ENCODE data around the gene CHST7.

Gene CHST7

DNA sequence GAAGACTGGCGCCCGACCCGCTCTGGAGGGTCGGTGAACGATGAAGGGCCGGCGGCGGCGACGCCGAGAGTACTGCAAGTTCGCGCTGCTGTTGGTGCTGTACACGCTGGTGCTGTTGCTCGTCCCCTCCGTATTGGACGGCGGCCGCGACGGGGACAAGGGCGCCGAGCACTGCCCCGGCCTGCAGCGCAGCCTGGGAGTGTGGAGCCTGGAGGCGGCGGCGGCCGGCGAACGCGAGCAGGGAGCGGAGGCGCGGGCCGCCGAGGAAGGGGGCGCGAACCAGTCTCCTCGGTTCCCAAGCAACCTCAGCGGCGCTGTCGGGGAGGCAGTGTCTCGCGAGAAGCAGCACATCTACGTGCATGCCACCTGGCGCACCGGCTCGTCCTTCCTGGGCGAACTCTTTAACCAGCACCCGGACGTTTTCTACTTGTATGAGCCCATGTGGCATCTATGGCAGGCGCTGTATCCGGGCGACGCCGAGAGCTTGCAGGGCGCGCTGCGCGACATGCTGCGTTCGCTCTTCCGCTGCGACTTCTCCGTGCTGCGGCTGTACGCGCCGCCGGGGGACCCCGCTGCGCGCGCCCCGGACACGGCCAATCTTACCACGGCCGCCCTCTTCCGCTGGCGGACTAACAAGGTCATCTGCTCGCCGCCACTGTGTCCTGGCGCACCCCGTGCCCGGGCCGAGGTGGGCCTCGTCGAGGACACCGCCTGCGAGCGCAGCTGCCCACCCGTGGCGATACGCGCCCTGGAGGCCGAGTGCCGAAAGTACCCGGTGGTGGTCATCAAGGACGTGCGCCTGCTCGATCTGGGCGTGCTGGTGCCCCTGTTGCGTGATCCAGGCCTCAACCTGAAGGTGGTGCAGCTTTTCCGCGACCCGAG lies 568 bp downstream of the CHST7 start:
- no peak for DNase-seq (ENCODE audit: low read depth)

DNA sequence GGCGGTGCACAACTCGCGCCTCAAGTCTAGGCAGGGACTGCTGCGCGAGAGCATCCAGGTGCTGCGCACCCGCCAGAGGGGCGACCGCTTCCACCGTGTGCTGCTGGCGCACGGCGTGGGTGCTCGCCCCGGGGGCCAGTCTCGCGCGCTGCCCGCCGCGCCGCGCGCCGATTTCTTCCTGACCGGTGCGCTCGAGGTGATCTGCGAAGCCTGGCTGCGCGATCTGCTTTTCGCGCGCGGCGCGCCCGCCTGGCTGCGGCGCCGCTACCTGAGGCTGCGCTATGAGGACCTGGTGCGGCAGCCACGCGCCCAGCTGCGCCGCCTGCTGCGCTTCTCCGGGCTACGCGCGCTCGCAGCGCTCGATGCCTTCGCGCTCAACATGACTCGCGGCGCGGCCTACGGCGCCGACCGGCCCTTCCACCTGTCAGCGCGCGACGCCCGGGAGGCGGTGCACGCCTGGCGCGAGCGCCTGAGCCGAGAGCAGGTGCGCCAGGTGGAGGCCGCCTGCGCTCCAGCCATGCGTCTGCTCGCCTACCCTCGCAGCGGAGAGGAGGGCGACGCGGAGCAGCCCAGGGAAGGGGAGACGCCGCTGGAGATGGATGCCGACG lies 1.3 kb downstream of the CHST7 start:
- no peak for DNase-seq (ENCODE audit: low read depth)

DNA sequence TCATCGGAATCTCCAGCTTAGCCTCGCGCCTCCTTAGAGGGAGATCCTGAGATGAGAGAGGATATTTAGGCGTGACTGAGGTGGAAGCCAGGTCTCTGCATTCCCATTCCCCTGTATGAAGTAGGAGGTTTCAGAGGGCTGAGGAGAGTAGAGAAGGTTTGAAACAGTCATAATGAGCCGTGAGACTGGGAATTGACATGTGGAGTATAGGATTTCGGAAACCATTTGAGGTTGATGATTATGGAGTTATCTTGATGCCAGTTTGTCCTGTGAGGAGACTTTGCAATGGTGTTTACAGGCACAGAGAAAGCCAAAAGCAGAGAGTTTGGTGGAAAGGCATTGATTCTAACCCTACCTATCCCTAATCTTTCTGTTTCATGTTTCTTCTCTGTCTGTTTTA lies 2.0 kb downstream of the CHST7 start:
- no peak for DNase-seq (ENCODE audit: low read depth)

DNA sequence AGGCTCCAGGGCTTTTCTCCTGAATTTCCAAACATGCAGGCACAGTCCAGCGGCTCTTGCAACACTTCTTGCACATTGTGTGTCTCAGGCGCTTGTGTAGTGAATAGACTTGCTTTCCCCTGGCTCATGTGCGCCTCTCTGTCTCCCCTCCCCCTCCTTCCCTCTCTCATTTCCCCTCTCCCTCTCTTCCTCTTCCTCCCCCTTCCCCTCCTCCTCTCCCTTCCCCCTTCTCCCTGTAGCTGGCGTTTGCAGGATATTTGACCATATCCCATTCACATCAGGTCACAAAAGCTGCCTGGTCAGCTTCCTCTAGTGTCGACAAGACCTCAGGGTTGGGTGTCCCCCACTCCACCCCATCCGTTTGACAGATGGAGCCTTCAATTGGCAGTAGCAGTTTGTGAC lies 2.4 kb downstream of the CHST7 start:
- DNase-seq (ENCODE audit: low read depth), result no peak

DNA sequence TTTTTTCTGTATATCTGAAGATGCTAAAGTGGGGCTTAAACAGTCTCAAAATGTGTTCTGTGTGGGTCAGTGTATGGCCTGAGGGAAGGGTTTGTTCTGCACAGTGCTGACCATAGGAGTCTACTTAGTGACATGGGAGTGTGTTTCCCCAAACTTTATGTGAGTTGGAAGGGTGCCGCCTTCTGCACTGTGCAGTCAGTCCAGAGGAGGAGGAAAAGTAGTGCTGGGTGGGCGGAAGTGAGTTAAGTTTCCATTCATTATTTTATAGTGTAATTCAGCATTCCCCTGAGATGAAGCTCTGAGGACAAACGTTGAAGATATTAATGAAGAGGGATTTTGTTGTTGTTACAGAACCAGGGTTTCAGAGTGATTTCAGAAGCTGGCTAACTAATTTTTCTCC lies 2.9 kb downstream of the CHST7 start:
- DNase-seq (ENCODE audit: low read depth), result no peak

DNA sequence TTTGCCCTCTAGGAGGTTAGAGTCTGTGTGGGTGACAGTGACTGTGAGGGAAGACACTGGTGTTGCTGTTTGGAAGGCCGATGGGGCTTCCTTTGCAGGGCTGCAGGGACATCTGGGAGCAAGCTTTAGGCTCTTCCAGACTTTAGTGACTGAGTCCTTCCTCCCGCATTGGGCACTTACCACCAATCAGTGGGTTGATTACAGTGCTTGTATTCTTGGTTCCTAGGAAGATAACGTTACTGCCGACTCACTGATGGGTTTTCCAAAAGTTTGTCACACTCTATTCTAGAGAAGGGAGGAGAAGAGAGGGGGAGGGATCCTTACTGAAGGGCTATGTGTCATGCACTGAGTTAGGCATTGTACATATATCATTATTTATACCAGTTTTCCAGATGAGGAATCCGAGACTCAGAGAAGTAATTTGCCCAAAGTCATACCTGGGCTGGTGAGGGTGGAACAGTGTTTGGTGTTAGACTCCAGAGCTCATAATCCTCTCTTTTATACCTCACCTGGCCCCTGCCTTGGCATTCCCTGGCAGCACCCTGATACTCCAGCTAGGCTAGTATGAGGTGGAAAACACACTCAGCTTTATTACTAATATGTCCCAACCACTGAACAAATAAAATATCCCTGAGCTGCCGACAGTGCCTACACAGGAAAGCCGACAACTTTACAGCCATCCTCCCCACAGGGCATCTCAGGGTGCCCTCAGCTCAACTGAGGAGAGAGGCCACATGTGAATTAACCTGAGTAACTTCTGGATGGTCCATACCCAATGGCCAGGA lies 3.8 kb downstream of the CHST7 start:
- DNase-seq (ENCODE audit: low read depth), result no peak

DNA sequence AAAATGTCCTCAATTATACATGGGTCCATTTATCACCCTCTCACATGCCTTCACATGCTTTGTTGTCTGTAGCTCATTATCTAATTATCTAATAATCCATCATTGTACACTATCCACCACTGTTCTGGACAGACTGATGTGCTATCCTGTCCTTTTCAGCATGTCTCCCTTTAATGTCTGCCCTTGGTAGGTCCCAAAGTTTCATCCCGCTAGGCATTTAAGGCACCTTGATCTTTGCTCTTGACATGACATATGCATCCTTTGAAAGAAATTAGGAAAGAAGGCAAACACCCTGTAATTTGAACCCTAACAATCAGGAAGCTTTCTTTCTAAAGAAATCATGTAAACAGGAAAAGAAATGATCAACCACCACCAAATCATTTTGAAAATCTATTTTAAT lies 5.7 kb downstream of the CHST7 start:
- DNase-seq (ENCODE audit: low read depth), result no peak

DNA sequence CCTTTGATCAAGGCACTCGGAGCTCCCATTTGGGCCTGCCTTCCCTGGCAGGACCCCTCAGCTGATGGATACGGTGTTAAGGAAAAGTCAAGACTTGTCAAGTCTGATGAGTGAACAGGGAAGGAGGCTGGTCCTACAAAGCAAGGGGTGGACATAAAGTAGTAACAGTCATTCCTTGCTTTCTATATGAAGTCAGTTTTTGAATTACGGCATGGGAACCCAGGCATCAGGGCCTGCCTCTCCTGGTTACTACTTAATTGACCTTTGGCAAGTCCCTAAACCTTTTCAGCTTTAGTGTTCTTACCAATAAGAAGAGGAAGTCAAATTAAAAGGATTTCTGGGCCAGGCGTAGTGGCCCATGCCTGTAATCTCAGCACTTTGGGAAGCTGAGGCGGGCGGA lies 7.0 kb downstream of the CHST7 start:
- no peak for DNase-seq (ENCODE audit: low read depth)

DNA sequence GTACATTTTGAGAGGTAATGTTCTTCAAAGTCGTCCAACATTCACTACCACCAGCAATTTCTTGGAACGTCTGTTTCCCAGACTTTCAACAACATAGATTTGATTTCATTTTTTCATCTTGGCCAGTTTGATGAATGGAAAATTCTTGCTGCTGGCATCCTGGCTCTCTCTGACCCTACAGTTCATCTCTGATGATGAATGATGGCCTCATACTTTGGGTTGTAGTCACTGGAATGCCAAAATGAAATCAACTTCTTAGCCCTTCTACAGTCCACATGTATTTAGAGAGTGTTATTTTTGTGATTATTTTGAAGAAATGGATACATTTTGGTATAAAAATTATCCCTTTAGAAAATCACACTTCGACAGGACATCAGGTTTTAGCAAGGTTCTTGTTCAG lies 8.8 kb downstream of the CHST7 start:
- no peak for DNase-seq (ENCODE audit: low read depth)

DNA sequence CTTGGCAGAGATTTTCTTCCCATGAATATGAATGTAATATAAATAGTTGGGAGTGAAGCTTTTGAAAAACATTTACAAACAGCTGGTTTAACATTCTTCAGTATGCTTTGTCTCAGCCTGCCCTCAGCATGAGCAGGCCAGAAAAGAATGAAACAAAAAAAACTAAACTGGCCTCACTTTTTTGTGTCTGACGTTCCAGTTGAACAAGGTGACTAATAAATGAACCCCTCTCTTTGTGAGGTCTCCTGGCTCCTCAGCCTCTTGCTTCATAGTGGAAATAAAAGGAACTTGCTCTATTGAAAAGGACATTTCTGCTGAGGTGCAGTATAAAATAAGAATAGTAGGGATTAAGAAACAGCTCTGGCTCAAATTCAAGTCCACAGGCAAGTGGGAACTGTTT lies 9.4 kb downstream of the CHST7 start:
- DNase-seq (ENCODE audit: low read depth), result no peak

DNA sequence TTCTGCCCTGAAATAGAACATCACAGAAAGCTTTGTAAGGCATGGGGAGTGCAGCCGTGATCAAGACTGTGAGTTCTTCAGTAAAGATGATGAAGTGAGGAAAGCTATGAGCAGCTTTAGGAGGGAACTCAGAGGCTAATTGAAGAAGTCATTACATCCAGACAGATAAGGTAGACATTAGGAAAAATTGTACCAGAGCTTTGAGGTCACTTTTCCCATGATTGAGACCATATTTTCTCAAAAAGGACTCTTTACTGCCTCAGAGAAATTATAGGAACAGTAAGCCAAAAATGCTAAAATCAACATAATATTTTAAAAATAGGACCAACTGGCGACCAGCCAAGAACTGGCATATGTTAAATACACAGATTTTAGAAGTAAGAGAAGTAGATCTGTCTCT lies 11.2 kb downstream of the CHST7 start:
- no peak for DNase-seq (ENCODE audit: low read depth)

DNA sequence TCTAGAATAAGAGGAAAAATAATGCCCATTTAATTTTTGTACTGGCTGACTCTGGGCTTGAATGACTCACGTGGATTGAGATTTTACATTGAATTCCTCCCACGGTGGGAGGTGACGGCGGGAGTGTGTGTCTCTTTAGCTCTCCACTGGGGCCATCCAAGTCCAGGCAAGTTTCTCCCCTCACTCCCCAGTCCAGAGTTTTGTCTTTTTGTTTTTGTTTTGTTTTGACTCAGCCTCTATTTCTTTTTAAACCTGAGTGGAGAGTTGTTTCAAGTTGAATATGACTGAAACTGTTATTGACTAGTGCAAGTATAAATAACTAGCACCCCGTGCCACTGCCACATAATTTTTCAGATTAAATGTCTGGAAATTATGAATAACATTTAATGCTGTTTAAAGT lies 13.6 kb downstream of the CHST7 start:
- DNase-seq (ENCODE audit: low read depth), result no peak

DNA sequence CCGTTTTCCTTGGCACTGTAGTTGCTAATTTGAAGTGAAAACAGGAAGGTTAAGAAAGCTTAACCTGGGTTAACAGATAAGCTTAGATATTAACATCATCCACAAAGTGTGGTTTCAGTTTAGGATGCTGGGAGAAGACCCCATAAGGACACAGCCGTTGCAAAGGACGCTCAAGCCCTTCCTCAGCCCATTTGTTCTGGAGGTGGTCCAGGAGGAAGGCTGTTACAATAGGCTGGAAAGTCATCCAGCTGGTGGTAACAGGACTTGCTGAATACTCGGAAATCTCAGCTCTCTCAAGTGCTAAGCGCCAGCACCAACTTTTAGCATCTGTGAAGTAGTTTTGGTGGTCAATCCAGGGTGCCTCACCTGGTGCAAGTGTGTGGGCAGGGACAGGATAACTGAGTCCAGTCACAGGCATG lies 14.2 kb downstream of the CHST7 start:
- DNase-seq (ENCODE audit: low read depth), result no peak

DNA sequence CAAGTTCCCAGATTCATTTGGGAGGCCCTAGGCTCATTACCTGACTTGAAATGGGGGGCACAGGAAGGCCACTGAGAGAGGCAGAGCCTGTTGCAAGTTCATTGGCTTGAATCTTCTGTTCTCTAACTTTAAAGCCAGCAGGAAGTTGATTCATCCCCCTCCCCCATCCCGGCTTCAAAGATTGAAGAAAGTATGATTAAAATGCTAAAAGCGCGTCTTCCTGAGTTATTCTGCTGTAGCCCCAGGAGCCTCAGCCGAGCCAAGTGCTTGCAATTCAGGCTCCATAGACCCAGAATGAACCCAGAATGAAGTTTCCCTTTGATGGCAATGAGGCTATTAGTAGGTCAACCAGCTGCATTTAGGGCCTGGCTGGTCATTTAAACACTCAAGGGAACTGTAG lies 14.7 kb downstream of the CHST7 start:
- no peak for DNase-seq (ENCODE audit: low read depth)

DNA sequence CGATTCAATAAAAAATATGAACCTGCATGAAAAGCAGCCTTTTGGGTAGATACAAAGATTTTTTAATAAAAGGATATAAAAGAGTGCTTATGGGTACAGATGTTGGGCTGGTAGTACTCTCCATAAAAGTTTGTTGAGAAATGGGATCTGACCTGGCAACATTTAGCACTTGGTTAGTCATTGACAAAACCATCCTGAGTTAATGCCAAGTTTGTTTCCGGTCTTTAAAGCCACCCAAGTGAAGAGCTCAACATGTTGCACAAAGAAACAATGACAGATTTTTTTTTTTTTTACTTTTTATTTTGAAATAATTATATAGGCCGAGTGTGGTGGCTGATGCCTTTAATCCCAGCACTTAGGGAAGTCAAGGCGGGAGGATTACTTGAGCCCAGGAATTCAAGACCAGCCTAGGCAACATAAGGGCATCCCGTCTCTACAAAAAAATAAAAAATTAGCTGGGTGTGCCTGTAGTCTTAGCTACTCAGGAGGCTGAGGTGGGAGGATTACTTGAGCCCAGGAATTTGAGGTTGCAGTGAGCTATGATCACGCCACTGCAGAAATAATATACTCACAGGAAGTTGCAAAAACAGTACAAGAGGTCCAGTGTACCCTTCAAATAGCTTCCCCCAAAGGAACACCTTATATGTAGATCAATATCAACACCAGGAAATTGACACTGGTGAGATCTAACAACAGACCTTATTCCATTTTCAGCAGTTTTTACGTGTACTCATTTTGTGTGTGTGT lies 16.6 kb downstream of the CHST7 start:
- DNase-seq (ENCODE audit: low read depth), result no peak

DNA sequence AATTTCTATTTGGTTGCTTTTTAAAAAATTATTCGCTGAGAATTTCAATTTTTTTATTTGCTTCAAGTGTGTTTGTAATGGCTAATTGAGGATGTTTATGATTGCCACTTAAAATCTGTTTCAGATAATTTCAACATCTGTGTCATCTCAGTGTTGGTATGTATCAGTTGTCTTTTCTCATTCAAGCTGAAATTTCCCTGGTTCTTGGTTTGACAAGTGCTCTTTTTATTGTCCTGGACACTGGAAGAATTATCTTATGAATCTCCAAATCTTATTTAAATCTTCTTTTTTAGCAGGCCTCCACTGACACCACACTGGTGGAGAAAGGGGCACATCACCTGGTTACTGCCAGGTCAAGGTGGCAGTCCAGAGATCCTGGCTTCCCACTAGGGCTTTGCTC lies 21.5 kb downstream of the CHST7 start:
- no peak for DNase-seq (ENCODE audit: low read depth)

DNA sequence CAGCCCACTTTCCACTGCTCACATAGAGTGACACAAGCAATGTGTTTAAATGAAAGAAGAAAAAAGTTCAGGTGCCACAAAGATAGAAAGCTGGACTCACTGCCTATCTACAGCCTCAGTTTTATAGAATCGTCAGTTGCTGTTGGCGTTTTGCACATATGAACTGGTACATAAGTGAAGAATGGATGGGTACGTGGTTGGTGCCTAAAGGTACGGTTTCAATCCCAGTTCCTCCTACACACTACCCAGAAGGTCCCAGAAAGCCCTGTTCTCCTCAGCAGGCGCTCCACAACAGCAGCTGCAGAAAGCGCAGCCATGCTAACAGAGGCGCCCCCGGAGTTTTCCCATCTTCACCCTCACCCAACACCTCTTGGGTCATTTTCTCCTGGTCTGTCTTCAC lies 23.6 kb downstream of the CHST7 start:
- no peak for DNase-seq (ENCODE audit: low read depth)

DNA sequence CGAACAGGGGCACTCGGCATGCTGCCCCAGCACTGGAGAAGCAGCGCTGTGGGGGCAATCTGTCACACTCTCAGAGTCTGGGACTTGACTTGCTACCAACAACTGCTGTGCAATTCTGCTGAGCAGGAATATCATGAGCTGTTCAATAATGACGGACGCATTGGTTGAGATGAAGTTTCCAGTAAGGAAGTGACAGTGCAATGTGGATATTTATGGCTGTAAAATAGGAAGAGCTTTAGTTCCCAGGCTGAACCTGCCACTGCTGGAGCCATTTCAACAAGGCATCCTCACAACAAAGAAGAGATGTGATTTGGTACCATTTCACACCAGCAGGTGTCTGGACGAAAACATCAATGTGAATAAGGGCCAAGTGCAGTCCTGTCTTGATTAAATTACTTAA lies 24.2 kb downstream of the CHST7 start:
- no peak for DNase-seq (ENCODE audit: low read depth)

DNA sequence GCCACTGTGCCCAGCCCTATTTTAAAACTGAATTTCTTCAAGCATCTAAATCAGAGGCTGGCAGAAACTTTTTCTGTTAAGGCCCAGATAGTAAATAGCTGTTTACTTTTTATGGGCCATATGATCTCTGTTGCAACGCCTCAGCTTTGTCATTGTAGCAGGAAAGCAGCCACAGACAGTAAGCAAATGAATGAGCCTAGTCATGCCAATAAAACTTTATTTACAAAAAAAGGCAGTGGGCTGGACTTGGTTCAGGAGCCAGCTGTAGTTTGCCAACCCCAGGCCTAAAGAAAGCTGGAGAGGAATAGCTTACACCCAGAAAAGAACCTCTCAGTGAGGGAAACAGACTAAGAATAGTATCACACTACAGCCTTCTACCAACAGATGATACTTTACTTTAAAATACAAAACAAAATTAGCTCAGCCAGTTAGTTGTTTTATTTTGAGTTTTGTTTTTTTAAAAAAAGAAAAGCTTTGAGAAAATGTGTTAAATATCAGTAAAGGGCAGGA lies 25.5 kb downstream of the CHST7 start:
- no peak for DNase-seq (ENCODE audit: low read depth)

DNA sequence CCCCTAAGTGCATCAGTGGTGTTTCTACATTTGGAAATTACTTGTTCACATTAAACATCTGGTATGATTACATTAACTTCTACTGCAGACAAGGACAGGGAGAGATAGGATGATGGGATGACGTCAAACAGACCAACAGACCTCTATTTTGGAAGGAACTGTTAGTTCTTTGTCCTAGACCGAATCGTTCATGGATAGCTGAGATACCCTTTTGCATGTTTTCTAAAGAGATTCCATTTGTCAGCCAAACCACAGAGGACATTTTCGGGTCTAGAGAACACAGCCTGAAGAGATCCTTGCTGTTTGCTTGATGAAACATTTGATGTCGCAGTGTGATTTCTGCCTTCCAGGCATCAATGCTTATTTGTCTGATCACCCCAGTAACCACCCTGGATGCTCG lies 27.7 kb downstream of the CHST7 start:
- no peak for DNase-seq (ENCODE audit: low read depth)

DNA sequence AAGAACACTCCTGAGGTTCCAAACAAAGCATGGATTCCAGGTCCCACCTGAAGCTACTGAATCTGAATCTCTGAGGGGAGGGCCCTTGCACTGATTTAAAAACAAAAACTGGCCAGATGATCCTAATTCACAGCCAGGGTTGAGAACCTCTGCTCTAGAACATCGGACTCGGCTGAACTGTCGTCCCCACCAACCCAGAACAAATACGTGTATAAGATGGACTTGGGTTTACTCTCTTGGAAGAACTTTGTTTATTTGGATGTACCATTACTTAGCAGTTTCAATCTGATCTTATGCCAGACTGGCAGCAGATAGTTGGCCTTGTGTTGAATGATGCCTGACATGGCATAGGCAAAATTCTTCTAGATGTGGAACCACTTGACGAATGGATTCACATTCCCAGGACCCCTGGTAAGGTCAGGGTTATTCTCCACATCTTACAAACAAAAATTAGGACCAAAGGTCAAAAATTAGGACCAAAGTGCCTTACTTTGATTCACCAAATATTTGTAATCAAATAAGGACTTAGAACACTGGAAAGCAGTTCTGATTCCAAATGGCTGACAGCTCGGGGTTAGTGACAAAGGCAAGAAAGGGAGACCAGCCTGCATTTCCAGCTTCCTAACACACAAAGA lies 29.0 kb downstream of the CHST7 start:
- DNase-seq (ENCODE audit: low read depth), result no peak

DNA sequence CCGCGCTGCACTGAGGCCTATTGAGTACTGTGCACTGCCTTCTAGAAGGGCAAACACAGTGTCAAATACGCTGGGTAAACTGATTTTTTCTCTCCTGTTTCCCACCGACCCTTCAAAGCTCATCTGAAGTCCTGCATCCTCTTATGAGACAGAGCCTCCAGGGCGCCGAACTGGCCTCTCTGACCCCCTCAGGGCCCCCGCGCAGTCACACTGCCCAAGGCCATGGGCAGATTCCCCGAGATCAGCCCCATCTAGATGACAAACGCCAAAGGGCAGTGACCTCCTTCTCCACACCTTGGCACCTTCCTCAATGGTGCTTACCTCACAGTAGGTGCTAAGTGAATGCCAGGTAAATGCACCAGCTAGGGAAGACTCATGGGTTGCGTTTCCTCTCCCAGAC lies 34.4 kb downstream of the CHST7 start:
- no peak for DNase-seq (ENCODE audit: low read depth)

Measured in HS-5 (cell line).